M059J (cell line): ENCODE data around the gene ERAP2. TPM values are rescaled to one million over a fixed set of nuclear protein-coding genes. Genes with fewer than 3 reads are reported as not detected.
"Not testable (repeated sequence)": the region's sequence is repeated elsewhere in the genome, so short reads cannot be mapped to it uniquely, and the experiment has no call there.

Experiments used
- DNase-seq: peaks from one replicate; pipeline ENCODE4 v3.0.0-alpha.2; 2012; ENCODE audit warnings: low read depth
- total RNA-seq: library from RNA; depleted of rRNA; stranded (reverse); fragments of >200 nt; shearing (Covaris generic); gene quantifications from 2 replicates; pipeline ENCODE4 v1.2.3, GENCODE V29; 2014

The ERAP2 gene
- total RNA-seq, 1 experiment from 2014 or later, result 104 TPM

DNA sequence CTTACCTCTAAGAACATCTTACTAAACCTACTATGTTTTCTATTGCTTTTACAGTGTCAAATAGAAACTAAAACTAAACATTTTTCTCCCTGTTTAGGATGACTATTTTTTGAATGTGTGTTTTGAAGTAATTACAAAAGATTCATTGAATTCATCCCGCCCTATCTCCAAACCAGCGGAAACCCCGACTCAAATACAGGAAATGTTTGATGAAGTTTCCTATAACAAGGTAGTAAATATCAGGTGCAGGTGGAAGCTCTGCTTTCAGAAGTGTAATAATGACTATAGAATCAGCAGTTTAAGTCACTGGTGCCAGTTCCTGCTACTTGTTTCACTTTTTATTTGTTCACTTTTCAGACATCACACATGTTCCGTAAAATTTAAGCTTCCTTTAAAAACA is 20.0 kb downstream of the ERAP2 start:
- DNase-seq, result no peak

DNA sequence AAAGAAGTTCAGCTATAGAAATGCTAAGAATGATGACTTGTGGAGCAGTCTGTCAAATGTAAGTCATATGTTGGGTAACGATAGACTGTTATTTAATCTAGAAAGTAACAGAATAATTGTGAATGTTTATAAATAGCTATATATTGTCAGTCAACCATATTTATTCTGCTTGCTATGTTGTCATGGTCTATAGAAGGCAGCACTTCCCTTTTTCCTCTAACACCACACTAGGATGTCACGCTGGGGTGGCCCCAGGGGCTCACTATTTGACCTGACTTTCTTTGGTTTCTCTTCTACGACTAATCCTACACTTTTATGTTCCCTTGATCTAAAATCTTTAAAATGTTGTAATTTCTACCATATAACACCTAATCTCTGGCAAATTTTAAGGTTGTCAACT is 20.5 kb downstream of the ERAP2 start:
- no peak for DNase-seq

DNA sequence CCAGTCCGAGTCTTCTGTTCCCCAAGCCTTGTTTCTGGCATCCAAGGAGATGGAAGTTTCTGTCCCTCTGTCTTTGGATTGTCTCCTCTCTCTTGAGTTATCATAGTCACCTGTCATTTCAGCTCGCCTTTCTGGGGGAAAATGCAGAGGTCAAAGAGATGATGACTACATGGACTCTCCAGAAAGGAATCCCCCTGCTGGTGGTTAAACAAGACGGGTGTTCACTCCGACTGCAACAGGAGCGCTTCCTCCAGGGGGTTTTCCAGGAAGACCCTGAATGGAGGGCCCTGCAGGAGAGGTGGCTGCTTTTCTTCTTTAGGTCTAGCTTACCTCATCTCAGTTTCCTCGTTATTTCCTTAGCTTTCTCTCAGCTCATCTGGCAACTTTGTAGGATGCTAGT is 25.1 kb downstream of the ERAP2 start:
- DNase-seq, result no peak

DNA sequence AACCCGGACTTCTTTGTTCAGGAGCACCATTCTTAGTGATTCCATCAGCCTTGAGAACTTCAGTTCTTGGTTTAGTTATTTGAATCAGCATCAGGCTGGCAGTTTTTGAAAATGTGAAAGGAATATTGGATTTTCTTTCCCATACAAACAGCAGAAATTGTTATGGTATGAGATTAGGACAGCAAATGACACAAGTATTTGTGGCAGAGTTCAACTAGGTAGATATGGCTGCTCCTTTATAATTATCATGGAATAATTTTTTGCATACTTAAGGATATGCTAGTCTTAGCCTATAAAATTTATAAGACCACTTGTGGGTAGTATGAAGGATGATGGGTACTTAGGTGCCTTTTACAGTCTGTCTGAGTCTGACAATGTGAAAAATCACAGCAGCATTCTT is 25.5 kb downstream of the ERAP2 start:
- no peak for DNase-seq

DNA sequence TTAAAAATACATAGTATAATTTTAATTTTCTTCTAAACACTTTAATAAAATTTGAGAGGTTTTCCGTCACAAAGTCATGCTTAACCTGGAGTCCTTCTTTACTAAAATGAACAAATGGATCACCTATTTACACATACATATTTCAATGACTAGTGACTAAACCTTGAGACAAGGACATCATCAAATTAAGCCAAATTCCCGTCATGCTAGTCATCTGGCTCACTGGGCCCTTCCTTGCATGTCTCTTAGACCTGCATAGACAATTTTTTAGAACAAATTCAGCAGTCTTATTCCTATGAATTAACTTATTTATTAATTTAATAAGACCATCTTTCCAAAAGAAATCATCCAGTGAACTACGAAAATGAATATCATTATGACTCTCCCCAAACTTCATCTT is 26.6 kb downstream of the ERAP2 start:
- no peak for DNase-seq

DNA sequence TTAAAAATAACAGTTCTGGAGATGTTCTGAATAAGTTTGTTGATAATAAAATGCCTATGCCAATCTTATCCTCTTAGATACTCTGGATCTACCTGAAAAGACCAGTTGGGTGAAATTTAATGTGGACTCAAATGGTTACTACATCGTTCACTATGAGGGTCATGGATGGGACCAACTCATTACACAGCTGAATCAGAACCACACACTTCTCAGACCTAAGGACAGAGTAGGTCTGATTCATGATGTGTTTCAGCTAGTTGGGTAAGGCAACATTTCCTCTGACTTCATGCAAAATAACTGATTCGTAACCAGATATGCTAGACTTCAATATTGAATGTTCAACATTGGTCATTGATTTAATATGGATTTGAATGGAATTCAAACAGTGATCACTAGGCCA is 27.0 kb downstream of the ERAP2 start:
- no peak for DNase-seq

DNA sequence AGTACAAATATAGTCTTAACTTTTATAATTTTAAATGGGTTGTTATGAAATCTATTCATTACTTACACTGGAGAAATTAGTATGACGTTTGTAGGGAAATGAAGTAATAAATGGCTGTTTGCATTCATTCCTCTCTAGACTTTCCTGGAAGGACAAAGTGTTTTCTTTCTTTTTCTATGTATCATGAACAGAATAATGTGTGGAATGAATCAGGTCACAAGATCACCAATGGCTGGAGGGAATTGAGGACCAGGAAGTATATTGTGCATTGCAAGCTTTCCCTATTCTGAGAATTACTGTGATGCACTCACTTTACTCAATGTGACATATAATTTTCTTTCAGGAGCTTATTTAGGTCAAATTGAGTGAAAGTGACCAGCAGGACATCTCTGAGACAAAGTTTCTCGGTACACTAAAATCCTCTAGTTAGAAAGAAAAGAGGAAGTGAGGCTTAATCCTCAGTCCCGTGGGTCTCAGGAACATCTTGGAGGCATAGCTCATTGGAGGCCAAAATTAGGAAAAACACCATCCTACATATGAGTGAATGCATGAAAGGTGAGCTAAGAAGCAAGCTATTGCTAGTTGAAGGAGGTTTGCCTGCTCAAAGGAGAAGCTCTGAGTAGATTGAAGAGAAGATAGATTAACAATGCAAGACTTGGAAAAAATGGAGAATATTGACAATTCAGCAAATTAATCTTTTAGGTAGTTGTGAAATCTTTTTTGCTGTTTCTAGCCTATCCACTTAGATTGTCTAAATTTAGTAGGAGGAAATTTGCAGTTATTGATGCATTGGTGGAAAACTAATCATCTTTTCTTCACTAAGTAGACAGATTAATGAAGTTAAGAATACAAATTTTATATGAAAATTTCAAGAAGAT is 28.0 kb downstream of the ERAP2 start:
- no peak for DNase-seq

DNA sequence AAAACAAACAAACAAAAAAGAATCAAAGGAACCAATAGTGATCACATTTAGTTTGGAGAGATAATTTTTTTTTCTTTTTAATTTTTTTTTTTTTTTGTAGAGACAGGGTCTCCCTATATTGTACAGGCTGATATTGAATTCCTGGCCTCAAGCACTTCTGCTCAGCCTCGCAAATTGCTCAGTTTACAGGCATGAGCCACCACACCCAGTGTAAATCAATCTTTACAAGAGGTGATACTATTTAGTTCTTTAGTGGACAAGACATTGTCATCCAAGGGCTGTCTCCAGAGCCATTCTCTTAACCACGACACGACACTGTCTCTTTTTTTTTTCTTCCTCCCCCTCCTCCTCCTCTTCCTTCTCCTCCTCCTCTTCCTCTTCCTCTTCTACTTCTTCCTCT is 29.6 kb downstream of the ERAP2 start:
- DNase-seq, result no peak

DNA sequence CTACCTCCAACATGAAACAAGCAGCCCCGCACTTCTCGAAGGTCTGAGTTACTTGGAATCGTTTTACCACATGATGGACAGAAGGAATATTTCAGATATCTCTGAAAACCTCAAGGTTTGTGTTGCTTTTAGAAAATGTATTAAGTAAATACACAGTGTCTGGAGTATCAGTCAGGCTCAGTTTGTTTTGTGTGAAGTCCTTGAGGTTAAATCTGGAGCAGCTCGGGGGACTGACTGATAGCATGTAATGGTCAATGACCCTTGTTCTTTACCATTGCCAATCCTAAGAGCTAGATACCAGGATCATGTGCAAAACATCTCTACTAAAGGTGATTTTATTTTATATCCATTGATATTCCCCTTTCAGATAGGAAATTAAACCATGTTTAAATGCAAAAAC is 32.7 kb downstream of the ERAP2 start:
- DNase-seq, result no peak

DNA sequence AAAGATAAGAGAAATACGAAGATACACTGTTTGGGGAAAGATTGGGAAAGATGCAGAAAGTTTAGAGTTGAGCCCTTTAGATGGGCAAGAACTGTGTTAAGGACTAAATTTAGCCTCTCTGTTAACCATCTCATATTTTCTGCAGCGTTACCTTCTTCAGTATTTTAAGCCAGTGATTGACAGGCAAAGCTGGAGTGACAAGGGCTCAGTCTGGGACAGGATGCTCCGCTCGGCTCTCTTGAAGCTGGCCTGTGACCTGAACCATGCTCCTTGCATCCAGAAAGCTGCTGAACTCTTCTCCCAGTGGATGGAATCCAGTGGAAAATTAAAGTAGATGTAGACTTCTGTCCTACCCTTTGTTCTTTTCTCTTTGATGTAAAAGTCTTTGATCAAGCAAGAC is 33.1 kb downstream of the ERAP2 start:
- DNase-seq, result no peak

DNA sequence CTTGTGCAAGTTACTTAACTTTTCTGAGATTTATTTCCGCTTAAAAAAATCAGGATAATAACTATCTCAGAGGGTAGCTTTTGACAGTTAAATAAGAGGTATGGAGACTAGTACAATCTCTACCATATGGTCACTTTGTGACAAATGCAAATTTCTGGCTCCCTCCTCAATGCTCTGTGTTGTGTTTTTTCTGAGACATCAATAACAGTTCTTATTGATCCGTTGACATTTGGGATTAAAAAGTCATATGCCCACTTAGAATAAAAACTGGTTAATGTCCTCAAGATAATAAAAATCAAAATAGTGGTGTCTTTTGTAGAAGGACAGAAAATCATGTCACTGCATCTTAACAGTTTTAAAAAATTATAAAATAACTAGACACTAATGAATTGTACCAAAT is 34.8 kb downstream of the ERAP2 start:
- no peak for DNase-seq

DNA sequence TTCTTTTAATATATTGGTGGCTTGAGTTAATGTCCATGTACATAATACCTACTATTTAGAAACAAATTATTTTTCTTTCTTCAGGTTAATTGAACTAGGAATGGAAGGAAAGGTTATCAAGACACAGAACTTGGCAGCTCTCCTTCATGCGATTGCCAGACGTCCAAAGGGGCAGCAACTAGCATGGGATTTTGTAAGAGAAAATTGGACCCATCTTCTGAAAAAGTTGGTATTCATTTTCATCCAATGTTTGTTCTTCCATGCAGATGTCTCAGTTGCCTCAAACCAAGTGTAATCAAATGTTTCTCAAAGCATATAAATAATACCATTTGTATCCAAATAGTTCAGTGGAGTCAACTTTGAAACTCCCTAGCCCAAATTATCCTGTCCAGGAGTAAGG is 36.9 kb downstream of the ERAP2 start:
- no peak for DNase-seq

DNA sequence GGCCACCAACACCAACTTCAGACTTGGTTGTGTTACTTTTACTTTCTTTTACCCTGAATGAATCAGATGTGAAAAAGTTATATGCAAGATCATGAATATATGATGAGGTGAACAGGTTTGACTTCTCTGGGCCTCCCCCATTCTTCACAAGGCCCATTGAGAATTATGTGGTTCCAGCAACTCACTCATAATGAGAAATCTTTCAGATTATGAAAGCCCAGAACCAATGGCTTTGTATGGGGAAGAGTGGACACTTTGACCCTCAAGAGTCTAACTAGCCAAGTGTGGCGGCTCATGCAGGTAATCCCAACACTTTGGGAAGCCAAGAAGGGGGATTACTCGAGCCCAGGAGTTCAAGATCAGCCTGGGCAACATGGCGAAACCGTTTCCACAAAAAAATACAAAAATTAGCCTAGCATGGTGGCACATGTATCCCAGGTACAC is 43.5 kb downstream of the ERAP2 start:
- no peak for DNase-seq

DNA sequence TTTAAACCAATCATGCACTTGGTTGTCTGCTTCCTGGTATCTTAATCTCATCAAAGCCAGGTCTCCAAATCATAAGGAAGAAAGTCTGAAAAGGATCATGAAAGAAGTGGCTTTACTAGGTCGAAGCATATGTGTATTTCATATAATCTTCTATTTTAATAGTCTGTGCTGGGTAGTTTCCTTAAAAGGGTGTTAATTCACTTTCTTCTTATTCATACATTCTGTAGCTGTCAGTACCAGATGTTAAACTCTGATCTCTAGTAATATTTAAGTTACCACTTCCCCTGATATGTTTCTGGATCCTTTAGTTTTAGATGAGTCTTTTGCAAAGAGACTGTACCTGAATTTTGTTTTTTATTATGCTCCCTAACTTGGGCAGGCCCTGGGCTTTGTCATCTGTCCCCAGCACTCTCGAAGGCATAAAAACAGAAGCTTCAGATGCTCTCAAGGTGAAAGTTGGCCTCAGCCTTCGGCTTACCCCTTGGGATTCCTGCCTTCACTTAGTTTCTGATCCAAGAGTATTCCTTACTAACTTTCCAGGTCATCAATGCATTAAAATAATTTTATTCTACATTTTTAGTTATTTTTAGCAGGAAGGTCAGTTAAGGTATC is 44.5 kb downstream of the ERAP2 start:
- no peak for DNase-seq

DNA sequence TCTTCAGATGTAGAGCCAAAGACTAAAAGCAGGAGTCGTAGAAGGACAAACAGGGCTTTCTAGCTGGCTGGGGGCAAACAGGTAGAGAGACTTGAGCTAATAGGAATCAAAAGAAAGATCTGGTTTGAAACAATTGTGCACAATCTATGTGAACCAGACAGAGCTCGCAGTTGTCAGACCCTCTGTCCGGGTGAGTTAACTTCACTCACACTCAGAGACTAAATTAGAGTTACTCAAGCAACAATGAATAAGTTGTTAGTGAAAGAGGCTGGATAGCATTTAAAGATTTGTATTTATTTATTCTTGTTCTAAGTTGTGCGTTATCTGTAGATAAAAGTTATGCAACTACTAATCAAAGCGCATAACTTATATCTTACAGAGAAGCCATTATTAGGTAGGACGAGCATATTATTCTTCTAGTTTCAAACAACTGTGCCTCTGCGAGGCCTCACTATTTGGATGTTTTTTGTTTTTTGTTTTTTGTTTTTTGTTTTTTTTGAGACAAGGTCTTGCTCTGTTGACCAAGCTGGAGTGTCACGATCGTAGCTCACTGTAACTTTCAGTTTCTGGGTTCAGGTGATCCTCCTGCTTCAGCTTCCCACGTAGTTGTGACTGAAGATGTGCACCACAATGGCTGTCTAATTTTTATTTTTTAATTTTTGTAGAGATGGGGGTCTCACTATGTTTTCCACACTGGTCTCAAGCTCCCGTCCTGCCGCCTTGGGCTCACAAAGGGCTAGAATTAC is 46.4 kb downstream of the ERAP2 start:
- no peak for DNase-seq

DNA sequence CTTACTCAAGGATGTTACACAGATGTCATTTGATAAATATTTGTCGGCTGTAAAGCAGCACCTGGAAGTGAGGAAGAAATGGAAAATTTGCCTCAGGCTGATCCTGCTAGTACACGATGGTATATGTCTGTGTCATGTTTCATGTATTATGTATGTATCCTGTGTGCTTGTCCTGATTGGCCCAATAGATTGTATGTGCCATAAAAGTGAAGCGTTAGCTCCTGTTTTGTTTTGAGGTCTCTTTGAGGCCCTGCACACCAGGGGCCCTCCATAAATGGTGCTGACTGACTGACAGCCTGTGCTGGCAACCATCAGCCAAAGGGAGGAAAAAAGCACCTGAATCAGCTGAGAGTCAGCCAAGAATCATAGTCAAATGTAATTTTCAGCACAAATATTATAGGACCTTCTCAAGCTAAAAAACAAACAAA is 47.7 kb downstream of the ERAP2 start:
- DNase-seq, result no peak

DNA sequence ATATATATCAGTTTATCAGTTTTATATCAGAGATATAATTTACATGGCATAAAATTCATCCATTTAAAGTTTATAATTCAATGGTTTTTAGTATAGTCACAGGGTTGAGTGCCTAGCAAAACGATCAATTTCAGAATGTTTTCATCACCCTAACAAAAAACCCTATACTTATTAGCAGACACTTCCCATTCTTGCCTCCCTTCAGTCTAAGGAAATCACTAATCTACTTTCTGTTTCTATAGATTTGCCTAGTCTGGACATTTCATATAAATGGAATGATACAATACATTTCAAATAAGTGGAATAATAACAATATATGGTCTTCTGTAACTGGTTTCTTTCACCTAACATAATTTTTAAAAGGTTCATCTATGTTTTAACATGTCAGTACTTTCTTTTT is 50.0 kb downstream of the ERAP2 start:
- no peak for DNase-seq

DNA sequence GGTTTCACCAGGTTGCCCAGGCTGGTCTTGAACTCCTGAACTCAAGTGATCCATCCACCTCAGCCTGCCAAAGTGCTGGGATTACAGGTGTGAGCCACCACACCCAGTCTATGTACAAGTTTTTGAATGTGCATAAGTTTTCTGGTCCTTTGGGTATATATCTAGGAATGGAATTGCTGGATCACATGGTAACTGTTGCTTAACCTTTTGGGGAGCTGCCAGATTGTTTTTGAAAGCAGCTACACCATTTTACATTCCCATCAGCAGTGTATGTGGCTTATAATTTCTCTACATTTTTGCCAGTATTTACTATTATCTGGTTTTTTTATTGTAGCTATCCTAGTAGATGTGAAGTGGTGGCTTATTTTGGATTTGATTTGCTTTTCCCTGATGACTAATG is 50.7 kb downstream of the ERAP2 start:
- no peak for DNase-seq

DNA sequence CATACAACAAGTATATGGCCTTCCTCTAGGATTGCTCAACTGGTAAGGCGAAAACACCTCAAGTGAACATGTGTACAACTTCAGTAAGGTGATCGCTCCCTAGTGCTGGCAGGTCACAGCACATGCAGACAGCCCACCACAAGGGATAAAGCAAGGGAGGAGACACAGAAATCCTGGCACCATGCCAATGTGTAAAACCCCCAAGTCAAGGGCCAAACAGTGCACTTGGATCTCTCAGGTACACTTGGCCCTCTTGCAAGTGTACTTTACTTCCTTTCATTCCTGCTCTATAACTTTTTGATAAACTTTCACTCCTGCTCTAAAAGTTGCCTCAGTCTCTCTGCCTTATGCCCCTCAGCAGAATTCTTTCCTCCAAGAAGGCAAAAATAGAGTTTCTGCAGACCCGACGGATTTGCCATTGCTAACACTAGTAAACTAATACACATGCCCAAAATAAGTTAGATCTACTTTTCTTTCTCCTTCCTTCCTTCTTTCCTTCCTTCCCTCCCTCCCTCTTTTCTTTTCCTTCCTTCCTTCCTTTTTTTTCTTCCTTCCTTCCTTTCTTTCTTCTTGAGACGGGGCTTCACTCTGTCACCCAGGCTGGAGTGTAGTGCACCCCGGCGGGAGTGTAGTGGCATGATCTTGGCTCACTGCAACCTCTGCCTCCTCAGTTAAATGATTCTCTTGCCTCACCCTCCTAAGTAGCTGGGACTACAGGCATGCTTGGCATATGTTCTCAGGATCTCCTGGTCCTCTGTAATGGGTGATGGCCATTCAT is 52.8 kb downstream of the ERAP2 start:
- DNase-seq, result no peak

DNA sequence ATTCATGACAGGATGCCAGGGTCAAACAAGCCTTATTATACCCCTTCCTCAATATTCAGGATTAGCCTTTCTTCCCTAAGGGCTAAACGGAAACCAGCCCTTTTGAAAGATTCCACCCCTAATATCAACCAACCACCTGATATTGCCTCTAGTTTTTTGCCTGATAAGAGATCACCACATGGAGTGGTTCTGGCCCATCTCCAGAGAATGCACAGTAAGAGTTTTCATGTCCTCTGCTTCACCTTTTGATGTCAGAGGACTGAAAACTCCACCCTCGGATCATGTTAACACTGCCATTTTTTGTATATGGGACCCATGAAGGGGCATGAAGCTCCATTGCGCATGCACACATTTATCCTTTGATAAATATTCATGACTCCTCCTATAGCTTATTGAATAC is 53.8 kb downstream of the ERAP2 start:
- DNase-seq, result peak; percentile 42

DNA sequence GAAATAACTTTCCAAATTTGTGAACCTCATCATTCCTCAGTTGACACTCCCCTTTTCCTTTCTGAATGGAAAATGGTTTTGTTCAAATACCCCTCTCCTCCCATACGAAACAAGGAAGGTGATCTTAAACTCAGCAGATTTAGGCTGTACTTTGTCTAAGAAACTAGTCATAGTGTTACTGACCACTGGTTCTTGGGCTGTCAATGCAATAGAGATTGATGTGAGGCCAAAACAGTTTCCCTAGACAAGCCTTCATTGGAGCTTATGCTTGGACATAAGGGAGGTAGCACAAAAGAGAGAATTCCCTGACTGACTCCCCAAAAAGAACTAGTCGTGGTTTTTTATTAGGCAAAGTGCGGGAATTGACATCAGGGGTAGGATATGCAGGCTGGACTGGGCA is 54.3 kb downstream of the ERAP2 start:
- no peak for DNase-seq

DNA sequence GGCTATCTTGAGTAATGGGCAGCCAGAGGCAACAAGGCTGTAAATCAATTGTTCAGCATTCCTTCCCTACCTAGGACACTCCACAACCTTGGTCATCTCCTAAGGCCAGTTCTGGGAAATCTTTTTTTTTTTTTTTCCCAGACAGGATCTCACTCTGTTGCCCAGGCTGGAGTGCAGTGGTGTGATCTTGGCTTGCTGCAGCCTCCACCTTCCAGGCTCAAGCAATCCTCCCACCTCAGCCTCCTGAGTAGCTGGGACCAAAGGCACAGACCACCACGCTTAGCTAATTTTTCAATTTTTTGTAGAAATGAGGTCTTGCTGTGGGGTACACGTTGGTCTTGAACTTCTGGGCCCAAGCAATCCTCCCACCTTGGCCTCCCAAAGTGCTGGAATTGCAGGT is 54.7 kb downstream of the ERAP2 start:
- not testable (repeated sequence) for DNase-seq
